SU-DHL-6 (cell line): ENCODE measurements around the gene ABL2.

Experiments used
- H2AFZ ChIP-seq: fragments of 200-600 bp; sonication (generic); 2 replicates; pipeline ENCODE4 v1.6.1; 2014; ENCODE audit warnings: low read depth, mild to moderate bottlenecking, moderate library complexity, mixed read lengths, antibody characterized with exemption, low read length; ENCODE audit not compliant: severe bottlenecking
- H3F3A ChIP-seq: fragments of 200-600 bp; shearing (Covaris generic); 2 replicates; pipeline ENCODE4 v1.6.0; 2016; ENCODE audit warnings: antibody characterized with exemption, mild to moderate bottlenecking; ENCODE audit not compliant: insufficient read depth
- H3K27ac ChIP-seq: fragments of 200-600 bp; sonication (generic); 2 replicates; pipeline ENCODE4 v1.5.1; 2016; ENCODE audit warnings: low read depth, mild to moderate bottlenecking, low read length, moderate library complexity, mixed read lengths
- H3K27me3 ChIP-seq: fragments of 200-600 bp; sonication (generic), shearing (Covaris generic); 2 replicates; pipeline ENCODE4 v1.6.0; 2014; ENCODE audit warnings: mild to moderate bottlenecking, low read length
- H3K36me3 ChIP-seq: fragments of 200-600 bp; sonication (generic); 2 replicates; pipeline ENCODE4 v1.6.1; 2014; ENCODE audit warnings: mild to moderate bottlenecking, low read length, mixed read lengths
- H3K4me2 ChIP-seq: fragments of 300-600, 200-600 bp; shearing (Covaris generic), sonication (generic); 2 replicates; pipeline ENCODE4 v1.6.0; 2014; ENCODE audit warnings: low read length, low read depth, mild to moderate bottlenecking; ENCODE audit not compliant: poor library complexity, severe bottlenecking
- H3K4me3 ChIP-seq: fragments of 200-600 bp; sonication (generic); 2 replicates; pipeline ENCODE4 v1.5.1; 2014; ENCODE audit warnings: antibody characterized with exemption, low read length, mild to moderate bottlenecking, mixed read lengths; ENCODE audit not compliant: insufficient read depth, poor library complexity, severe bottlenecking
- H3K79me2 ChIP-seq: fragments of 200-600 bp; sonication (generic); 2 replicates; pipeline ENCODE4 v1.6.1; 2014; ENCODE audit warnings: mild to moderate bottlenecking, low read length, moderate library complexity; ENCODE audit not compliant: insufficient read depth
- H3K9ac ChIP-seq: fragments of 200-600 bp; sonication (generic); 2 replicates; pipeline ENCODE4 v1.7.0; 2014; ENCODE audit warnings: mild to moderate bottlenecking, low read length
- H3K9me2 ChIP-seq: fragments of 200-600 bp; sonication (generic); replicated peaks from 2 replicates; pipeline ENCODE4 v1.6.1; 2014; ENCODE audit warnings: low read length; ENCODE audit not compliant: insufficient read depth
- H3K9me3 ChIP-seq: fragments of 200-600 bp; sonication (generic); 2 replicates; pipeline ENCODE4 v1.6.1; 2014; ENCODE audit warnings: low read length, mixed read lengths; ENCODE audit not compliant: insufficient read depth
- H4K20me1 ChIP-seq: fragments of 200-600 bp; sonication (generic); 2 replicates; pipeline ENCODE4 v1.6.1; 2014; ENCODE audit warnings: low read depth, mild to moderate bottlenecking, antibody characterized with exemption, low read length, moderate library complexity, mixed read lengths
- CTCF ChIP-seq: fragments of 200-600 bp; sonication (generic); IDR thresholded peaks from one replicate; pipeline ENCODE4 v1.5.1; 2017; ENCODE audit warnings: antibody characterized with exemption, mild to moderate bottlenecking, low read length, moderate library complexity; ENCODE audit not compliant: insufficient read depth, poor library complexity, severe bottlenecking
- EZH2phosphoT487 ChIP-seq: fragments of 200-600 bp; sonication (generic), shearing (Covaris generic); conservative IDR thresholded peaks from 2 replicates; pipeline ENCODE4 v1.6.1; 2018; ENCODE audit warnings: mild to moderate bottlenecking, antibody characterized with exemption, low read length, moderate library complexity, mixed read lengths

The ABL2 gene

GRCh38 chr1:179124873-179125272 lies 104.6 kb downstream of the ABL2 start:
- H3K36me3 ChIP-seq: no peaks in the 10 kb centered on the region
- no peak overlapping the region for H3K27ac ChIP-seq
- no peaks in the 10 kb centered on the region for H3K9me3 ChIP-seq
- no peaks in the 10 kb centered on the region for H3K27me3 ChIP-seq
- H2AFZ ChIP-seq: no peak overlapping the region
- no peaks in the 10 kb centered on the region for H3K9me2 ChIP-seq
- H4K20me1 ChIP-seq: no peaks in the 10 kb centered on the region
- H3K4me2 ChIP-seq: no peak overlapping the region
- H3K4me3 ChIP-seq: no peak overlapping the region
- H3K9ac ChIP-seq: no peak overlapping the region
- TF ChIP-seq CTCF (no peak), EZH2phosphoT487 (no peak)
- no peaks in the 10 kb centered on the region; the same call in 1 of the 2 replicates for H3F3A ChIP-seq
- H3K79me2 ChIP-seq: no peaks in the 10 kb centered on the region

- no peak overlapping the region for H3K4me3 ChIP-seq
- H4K20me1 ChIP-seq: no peaks in the 10 kb centered on the region
- H3K9me3 ChIP-seq: no peaks in the 10 kb centered on the region
- no peak overlapping the region for H2AFZ ChIP-seq
- peak; percentile 51 for TF ChIP-seq CTCF
- TF ChIP-seq EZH2phosphoT487: no peak
- no peak overlapping the region for H3K27ac ChIP-seq
- H3K4me2 ChIP-seq: no peak overlapping the region
- no peaks in the 10 kb centered on the region for H3K9me2 ChIP-seq
- no peaks in the 10 kb centered on the region for H3K36me3 ChIP-seq
- H3K27me3 ChIP-seq: no peaks in the 10 kb centered on the region
- no peaks in the 10 kb centered on the region; the same call in 1 of the 2 replicates for H3F3A ChIP-seq
- no peaks in the 10 kb centered on the region for H3K79me2 ChIP-seq
- no peak overlapping the region for H3K9ac ChIP-seq
Measured at GRCh38 chr1:179121159-179121938, 108.1 kb downstream of the ABL2 start.

- H3K27ac ChIP-seq: no peak overlapping the region
- H3K36me3 ChIP-seq: no peaks in the 10 kb centered on the region
- TF ChIP-seq CTCF: no peak
- no peak for TF ChIP-seq EZH2phosphoT487
- no peak overlapping the region for H3K9ac ChIP-seq
- no peak overlapping the region for H3K4me2 ChIP-seq
- no peaks in the 10 kb centered on the region for H3K27me3 ChIP-seq
- H3K9me2 ChIP-seq: no peaks in the 10 kb centered on the region
- H3F3A ChIP-seq: no peaks in the 10 kb centered on the region; the same call in 1 of the 2 replicates
- no peak overlapping the region for H3K4me3 ChIP-seq
- H3K9me3 ChIP-seq: no peaks in the 10 kb centered on the region
- no peaks in the 10 kb centered on the region for H3K79me2 ChIP-seq
- no peaks in the 10 kb centered on the region for H4K20me1 ChIP-seq
- no peak overlapping the region for H2AFZ ChIP-seq
Measured at GRCh38 chr1:179120736-179121135, 108.7 kb downstream of the ABL2 start.
